Urothelium cell line (cell line): Measurements from ENCODE around the gene DOCK3.
A peak's percentile ranks its signal among the peaks of the same experiment; 100 is the strongest.
"Not testable (repeated sequence)": the region's sequence is repeated elsewhere in the genome, so short reads cannot be mapped to it uniquely, and the experiment has no call there.

ENCODE experiments used
- DNase-seq: peaks from one replicate; pipeline ENCODE4 v3.0.0; 2011; ENCODE audit warnings: low spot score, mixed read lengths
- FAIRE-seq: peaks from 2 replicates; lab custom pipeline; 2011; peaks lifted over from hg19 to GRCh38; lab: Jason Lieb, UNC

DOCK3 gene

DNA sequence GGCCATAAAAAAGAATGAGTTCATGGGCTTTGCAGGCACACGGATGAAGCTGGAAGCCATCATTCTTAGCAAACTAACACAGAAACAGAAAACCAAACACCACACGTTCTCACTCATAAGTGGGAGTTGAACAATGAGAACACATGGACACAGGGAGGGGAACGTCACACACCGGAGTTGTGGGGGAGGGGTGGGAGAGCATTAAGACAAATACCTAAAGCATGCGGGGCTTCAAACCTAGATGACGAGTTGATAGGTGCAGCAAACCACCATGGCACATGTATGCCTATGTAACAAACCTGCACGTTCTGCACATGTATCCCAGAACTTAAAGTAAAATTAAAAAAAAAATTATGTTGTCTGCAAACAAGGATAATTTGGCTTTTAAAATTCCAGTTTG is 200.1 kb downstream of the DOCK3 start:
- FAIRE-seq, DNase-seq: not testable (repeated sequence)

DNA sequence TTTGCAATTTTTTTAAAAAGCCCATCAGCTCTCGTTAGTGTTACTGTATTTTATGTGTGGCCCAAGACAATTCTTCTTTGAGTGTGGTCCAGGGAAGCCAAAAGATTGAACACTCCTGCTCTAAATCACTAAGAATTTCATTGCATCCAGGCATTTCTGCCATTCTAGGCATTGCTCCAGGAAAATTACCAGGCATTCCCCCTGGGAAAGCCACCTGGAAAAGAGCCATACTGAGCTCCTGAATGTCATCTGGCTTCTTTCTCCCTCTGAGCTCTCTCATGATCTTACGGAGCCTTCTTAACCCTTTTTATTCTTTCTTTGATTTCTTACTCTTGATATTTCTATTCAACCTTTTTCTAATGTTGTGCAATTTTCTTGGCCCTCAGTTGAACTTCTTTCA is 202.2 kb downstream of the DOCK3 start:
- FAIRE-seq = no peak
- no peak for DNase-seq

DNA sequence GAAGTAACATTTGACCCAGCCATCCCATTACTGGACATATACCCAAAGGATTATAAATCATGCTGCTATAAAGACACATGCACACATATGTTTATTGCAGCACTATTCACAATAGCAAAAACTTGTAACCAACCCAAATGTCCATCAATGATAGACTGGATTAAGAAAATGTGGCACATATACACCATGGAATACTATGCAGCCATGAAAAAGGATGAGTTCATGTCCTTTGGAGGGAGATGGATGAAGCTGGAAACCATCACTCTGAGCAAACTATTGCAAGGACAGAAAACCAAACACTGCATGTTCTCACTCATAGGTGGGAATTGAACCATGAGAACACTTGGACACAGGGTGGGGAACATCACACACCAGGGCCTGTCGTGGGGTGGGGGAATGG is 208.0 kb downstream of the DOCK3 start:
- DNase-seq, FAIRE-seq: not testable (repeated sequence)

DNA sequence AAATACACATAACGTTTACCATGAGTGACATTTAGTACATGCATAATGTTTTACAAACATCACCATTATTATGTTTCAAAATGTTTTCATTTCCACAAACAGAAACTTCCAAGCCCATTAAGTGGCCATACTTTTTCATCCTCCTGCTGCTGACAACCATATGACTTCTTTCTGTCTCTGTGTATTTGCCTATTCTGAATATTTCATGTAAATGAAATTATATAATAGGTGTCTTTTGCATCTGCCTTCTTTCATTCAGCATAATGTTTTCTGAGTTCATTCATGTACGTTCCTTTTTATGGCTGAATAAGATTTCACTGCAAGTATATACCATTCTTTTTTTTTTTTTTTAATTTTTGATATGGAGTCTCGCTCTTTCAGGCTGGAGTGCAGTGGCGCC is 209.0 kb downstream of the DOCK3 start:
- DNase-seq (no peak), FAIRE-seq (no peak)

DNA sequence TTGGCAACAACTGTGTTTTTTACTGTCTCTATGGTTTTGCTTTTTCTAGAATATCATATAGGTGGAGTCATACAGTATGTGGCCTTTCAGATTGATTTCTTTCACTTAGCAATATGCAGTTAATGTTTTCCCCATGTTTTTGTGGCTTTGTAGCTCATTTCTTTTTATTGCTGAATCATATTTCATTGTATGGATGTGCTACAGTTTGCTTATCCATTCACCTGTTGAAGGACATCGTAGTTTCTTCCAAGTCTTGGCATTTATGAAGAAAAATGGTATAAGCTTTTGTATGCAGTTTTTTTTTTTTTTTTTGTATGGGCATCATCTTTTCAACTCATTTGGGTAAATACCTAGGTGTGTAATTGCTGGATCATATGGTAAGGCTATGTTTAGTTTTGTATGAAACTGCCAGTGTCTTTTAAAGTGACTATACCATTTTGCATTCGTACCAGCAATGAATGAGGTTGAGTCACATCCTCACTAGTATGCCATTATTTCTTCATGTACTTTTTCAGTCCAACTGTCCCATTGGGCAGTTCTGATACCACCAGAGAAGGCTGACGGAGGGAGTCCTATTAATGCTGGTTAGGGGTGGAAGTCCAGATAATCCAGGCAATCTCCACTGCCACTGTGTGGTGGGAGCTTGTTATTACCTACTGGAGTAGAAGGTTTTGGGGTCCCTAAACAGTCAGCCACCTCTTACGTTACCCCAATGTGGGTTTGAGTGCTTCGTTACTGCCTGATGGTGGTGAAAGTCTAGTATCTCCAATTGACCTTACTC is 210.5 kb downstream of the DOCK3 start:
- FAIRE-seq (no peak), DNase-seq (no peak)

DNA sequence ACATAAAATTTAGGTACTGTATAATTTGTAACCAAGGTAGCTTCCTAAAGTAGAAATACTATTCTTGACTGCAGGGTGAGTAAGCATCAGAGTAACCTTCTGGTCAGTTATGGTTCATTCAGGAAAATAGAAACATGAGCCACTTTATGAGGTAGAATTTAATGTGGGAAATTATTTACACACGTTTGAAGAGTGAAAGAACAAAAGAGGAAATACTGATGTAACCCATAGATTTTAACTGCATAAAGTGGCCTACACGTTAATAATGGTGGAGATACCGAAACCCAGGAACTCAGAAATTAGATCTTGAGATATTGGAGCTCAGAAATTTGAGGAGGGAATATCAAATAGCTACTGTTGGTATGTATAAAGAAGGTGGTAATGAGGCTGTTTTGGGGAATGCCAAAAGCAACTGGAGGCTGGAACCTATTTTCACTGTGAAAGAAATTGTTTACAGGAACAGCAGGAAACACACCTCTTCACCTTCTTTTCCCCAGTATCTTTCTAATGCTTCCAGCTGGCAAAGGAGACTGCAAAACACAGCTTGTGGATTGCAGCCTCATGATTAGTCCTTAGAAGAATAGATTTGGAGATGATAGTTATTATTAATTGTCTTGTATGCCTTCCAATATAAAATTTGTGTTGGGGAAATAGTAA is 216.1 kb downstream of the DOCK3 start:
- no peak for FAIRE-seq

DNA sequence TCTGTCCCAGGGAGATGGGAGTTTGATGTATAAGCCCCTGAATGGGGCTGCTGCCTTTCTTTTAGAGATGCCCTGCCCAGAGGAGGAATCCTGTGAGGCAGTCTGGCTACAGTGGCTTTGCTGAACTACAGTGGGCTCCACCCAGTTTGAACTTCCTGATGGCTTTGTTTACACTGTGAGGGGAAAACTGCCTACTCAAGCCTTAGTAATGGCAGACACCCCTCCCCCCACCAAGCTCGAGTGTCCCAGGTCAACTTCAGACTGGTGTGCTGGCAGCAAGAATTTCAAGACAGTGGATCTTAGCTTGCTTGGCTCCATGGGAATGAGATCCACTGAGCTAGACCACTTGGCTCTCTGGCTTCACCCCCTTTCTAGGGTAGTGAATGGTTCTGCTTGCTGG is 226.4 kb downstream of the DOCK3 start:
- not testable (repeated sequence) for FAIRE-seq, DNase-seq

More for the DNA sequence above, 216.1 kb downstream of the DOCK3 start:
- DNase-seq = no peak

DNA sequence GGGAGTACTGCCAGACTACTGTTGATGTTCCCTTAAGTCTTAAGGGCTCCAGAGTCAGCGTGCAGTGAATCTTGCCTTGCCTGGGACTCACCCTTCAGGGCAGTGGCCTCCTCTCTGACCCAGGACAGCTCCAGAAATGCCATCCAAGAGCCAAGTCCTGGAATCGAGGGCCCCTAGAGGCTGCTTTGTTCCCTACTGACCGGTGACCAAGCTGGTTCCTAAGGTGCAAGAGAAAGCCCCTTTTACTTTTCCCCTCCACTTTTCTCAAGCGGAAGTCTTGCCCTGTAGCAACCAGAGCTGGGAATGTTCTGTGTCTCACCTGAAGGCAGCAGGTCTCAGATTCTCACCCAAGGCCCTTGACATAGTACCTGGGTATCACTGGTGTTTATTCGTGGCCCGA is 238.0 kb downstream of the DOCK3 start:
- no peak for FAIRE-seq

DNA sequence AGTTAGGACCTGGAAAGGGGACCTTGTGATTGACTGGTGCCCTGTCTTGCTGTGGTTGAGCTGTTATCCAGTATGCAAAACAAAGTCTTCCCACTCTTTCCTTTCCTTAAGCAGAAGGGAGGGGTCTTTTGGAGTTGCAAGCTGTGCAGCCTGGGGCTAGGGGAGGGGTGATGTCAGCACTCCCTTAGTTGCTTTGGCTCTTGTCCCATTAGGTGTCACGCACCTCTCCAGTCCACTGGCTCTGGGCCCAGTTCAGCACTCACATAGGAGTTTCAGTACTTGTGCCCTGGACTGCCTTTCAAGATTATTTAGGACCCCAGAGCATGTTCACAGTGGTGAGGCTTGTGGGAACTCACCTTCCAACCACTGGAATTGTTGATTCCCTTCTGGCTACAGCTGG is 238.5 kb downstream of the DOCK3 start:
- DNase-seq (no peak), FAIRE-seq (no peak)

More for the DNA sequence above, 238.0 kb downstream of the DOCK3 start:
- no peak for DNase-seq

DNA sequence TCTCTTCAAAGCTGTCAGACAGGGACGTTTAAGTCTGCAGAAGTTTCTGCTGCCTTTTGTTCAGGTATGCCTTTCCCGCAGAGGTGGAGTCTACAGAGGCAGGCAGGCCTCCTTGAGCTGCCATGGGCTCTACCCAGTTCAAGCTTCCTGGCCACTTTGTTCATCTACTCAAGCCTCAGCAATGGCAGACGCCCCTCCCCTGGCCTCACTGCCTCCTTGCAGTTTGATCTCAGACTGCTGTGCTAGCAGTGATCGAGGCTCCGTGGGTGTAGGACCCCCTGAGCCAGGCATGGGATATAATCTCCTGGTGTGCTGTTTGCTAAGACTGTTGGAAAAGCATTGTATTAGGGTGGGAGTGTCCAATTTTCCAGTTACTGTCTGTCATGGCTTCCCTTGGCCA is 247.3 kb downstream of the DOCK3 start:
- not testable (repeated sequence) for FAIRE-seq, DNase-seq

DNA sequence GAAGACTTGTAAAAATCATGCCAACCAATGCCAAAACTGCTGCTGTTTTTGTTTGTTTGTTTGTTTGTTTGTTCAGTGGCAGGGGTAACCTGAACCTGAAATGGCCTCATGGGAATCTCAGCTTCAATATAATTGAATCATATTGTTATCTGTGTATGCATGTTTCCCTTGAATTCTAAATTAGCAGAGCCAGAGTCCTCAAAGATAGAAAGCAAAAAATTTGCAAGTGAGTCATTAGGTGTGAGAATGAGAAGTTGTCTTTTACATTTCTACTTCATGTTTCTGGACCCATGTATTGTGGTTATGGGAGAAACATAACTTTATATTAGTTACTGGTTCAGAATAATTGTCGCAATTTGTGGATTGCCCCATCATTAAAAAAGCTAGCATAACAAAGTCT is 249.2 kb downstream of the DOCK3 start:
- DNase-seq (no peak), FAIRE-seq (no peak)

DNA sequence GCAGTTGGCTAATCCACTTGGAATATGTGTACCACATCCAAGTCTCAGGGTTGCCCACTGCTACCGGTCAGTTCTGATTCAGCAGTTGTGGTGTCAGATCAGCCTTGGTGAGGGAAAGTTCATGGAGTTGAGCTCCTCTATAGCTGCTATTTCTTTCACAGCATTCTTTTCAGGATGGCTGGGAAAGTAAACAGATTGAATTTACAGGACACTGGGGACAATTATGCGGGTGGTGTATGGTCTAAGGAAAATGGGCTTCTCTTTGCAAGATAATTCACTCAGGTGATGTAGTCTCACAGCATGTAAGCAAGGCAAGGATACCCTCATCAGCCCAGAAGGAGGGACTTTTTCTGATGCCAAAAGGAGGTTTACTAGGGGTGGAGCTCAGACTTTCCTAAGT is 249.9 kb downstream of the DOCK3 start:
- FAIRE-seq = no peak
- no peak for DNase-seq

DNA sequence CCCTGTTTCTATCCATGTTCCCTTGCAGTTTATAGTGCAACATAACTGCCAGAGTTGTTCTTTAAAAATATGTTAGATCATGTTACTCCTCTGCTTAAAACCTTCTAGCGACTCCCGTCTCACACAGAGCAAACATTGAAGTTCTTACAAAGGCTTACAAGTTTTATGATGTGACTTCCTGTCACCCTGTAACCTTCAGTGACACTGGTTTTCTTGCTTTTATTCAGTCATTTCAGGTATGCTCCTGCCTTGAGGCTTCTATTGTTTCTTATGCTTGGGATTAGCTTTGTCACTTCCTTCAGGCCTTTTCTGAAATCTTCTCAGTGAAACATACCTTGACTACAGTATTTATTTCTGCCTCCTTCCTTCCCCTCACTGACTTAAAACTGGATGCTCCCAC is 252.1 kb downstream of the DOCK3 start:
- no peak for FAIRE-seq
- no peak for DNase-seq

DNA sequence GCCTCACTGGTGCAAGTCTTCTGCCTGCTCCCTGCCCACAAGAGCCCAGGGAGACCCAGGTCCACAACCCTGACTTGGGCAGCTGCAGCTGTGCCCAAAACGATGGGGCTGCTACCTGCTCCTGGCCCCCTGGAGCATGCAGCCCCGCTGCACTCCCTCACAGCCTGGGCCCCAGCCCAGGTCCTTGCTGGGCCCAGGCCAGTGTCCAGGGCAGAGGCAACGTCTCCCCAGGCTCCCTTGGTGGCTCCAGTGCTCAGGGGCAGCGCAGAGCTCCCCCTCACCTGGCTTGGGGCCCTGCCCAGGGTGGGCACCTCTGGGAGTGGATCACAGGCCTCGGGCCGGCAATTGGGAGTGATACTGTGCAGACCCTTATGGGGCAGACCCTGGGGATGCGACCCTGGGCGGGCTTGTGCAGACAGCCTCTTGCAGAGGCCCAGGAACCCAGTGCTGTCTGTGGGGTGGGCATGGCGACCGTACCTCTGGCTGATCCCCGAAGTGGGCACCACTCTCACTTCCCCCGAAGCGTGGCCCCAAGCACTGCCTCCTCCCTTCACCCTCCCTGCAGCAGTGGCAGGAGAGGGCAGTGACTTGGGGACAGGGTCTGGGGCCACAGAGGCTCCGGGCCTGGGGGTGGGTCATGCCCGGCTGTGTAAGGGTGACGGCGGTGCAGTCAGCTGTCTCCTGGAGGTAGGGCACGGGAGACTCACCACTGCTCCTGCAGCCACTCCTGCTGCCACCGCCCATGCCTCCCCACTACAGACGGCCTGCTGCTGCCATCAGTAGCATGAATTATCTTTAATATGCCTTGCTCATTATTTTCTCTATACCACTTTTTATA is 255.9 kb downstream of the DOCK3 start:
- FAIRE-seq (no peak), DNase-seq (no peak)

DNA sequence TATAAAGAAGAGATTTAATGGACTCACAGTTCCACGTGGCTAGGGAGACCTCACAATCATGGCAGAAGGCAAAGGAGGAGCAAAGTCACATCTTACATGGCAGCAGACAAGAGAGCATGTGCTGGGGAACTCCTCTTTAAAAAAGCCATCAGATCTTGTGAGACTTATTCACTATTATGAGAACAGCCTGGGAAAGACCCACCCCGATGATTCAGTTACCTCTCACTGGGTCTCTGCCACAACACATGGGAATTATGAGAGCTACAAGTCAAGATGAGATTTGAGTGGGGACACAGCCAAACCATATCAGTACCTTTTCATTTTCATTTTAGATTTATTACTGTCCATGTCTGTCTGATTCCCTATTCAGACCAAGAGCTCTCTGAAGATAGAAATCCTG is 258.2 kb downstream of the DOCK3 start:
- DNase-seq, FAIRE-seq: not testable (repeated sequence)

DNA sequence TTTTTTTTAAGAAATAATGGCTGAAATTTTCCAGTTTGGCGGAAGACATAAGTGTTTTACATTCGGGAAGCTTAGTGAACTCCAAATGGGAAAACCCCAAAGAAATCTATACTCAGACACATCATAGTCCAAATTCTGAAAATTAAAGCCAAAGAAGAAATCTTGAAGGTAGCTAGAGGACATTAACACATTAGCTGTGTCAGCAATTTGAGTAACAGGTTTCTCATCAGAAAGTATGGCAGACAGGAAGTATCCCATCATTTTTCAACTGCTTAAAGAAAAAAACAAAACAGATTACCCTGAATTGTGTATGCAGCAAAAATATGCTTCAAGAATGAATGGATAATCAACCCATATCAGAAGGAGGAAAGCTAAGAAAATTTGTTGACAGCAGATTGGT is 261.7 kb downstream of the DOCK3 start:
- no peak for DNase-seq
- no peak for FAIRE-seq

DNA sequence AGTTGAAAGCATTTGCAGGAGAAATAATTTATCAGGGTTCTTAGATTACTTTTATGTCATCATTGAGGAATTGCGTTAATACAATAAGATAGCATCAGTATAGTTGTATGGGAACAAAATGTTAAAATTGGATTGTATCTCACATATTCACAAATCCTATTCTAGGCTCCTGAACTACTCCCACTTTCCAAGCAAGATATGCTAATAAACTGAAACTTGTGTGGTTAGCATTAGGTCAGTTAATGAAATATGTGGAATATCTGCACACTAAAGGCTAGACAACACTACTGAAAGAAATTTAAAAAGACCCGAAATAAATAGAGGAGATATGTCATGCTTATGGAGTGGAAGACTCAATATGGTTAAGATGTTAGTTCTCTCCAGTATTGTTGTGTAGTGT is 272.7 kb downstream of the DOCK3 start:
- DNase-seq (no peak), FAIRE-seq (no peak)

DNA sequence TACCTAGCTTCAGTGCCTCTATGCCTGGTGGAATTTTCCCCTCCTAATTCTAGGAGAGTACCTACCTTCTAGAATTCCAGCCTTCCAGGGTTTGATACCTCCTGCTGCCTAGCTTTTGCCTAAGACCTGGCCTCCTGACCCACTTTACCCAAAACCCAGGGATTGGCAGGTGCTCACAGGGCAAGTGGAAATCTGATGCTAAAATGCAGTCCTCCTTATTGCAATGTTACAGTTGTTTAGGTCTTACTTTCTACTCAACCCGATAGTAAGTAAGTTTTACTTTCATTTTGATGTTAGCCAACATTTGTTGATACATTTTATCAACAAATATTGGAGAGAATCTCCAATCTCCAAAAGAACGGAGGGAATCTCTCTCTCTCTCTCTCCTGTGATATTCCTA is 275.9 kb downstream of the DOCK3 start:
- FAIRE-seq (no peak), DNase-seq (no peak)

DNA sequence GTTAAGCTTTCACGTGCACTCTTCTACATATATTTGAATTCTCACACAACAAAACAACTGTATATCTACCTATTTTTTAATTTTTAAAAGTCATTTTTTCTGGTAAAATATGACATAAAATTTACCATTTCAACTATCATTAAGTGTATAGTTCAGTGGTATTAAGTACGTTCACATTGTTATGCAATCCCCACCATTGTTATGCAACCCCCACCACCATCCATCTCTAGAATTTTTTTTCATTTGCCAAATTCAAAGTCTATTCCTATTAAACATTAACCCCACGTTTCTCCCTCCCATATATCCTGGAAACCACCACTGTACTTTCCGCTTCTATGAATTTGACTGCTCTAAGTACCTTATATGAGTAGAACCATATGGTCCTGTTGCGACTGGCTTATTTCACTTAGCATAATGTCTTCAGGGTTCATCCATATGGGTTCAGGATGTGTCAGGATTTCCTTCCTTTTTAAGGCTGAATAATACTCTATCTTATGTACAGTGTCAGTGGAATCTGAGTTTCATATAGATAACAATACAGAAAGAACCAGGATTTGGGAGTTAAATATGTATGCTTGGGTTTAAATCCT is 279.2 kb downstream of the DOCK3 start:
- FAIRE-seq = no peak
- no peak for DNase-seq

DNA sequence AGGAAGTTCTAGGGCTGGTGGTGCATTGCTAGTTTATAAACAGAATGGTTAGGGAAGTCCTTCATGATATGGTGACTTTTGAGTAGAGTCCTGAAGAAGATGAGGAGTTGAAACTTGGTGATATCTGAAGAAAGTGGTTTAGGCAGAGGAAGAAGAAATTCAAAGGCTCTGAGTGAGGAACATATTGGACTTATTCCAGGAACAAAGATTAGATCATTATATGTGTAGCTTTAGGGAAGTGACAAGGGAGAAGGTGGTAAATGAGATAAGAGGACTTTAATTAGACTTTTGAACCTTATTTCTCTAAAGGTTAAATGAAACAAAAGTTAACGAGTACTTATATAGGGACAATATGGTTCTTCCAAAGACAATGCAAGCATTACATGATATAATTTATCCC is 286.7 kb downstream of the DOCK3 start:
- no peak for FAIRE-seq
- DNase-seq = no peak

DNA sequence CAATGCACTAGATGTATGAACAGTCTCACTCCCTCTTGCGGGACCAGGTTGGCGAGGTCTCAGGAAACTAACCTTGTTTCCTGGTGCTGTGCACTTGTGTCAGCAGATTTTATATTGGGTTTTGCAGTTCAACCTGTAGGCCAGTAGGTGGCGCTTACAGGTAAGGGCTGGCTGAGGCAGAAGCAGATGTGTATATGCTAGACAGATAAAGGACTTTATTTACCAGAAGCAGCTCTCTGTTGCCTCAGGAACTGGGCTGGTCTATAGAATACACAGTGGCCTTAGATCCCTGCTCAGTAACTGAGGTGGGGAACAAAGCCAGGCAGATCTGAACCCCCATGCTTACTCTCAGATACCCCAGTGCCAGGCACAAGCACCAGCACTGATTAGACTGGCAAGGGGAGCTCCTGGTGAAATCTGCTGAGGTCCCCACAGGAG is 296.8 kb downstream of the DOCK3 start:
- DNase-seq (peak; percentile 66), FAIRE-seq (no peak)
